Neural progenitor cell (in vitro differentiated cells): Measurements from ENCODE around the gene NEK1.
"Not testable (repeated sequence)": the region's sequence is repeated elsewhere in the genome, so short reads cannot be mapped to it uniquely, and the experiment has no call there.

Source experiments
- EZH2 ChIP-seq: fragments of 200-600 bp; sonication (generic); IDR thresholded peaks from 2 replicates; pipeline ENCODE4 v1.6.1; 2017; ENCODE audit warnings: antibody characterized with exemption, mild to moderate bottlenecking, moderate library complexity
- EZH2phosphoT487 ChIP-seq: fragments of 200-600 bp; sonication (generic); IDR thresholded peaks from 2 replicates; pipeline ENCODE4 v1.6.1; 2017; ENCODE audit warnings: antibody characterized with exemption
- TF ChIP-seq, protein P1 (sequence below): fragments of 200-600 bp; sonication (generic); IDR thresholded peaks from 2 replicates; pipeline ENCODE4 v1.5.1; 2017; ENCODE audit warnings: antibody characterized with exemption, mild to moderate bottlenecking

DNA sequence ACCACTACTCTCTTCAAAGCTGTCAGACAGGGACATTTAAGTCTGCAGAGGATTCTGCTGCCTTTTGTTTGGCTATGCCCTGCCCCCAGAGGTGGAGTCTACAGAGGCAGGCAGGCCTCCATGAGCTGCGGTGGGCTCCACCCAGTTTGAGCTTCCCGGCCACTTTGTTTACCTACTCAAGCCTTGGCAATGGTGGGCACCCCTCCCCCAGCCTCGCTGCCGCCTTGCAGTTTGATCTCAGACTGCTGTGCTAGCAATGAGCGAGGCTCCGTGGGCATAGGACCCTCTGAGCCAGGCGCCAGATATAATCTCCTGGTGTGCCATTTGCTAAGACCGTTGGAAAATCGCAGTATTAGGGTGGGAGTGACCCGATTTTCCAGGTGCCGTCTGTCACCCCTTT, 112.5 kb downstream of the NEK1 start:
- TF ChIP-seq, protein P1, sequence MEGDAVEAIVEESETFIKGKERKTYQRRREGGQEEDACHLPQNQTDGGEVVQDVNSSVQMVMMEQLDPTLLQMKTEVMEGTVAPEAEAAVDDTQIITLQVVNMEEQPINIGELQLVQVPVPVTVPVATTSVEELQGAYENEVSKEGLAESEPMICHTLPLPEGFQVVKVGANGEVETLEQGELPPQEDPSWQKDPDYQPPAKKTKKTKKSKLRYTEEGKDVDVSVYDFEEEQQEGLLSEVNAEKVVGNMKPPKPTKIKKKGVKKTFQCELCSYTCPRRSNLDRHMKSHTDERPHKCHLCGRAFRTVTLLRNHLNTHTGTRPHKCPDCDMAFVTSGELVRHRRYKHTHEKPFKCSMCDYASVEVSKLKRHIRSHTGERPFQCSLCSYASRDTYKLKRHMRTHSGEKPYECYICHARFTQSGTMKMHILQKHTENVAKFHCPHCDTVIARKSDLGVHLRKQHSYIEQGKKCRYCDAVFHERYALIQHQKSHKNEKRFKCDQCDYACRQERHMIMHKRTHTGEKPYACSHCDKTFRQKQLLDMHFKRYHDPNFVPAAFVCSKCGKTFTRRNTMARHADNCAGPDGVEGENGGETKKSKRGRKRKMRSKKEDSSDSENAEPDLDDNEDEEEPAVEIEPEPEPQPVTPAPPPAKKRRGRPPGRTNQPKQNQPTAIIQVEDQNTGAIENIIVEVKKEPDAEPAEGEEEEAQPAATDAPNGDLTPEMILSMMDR: not testable (repeated sequence)
- not testable (repeated sequence) for TF ChIP-seq EZH2, EZH2phosphoT487
